GM10847 (cell line): ENCODE data around the gene TRPV6.

Source experiments
- POLR2A ChIP-seq: IDR thresholded peaks from 2 replicates; pipeline ENCODE4 v1.6.1; 2011; ENCODE audit not compliant: insufficient read length; ENCODE audit errors: extremely low read depth

TRPV6 gene

DNA sequence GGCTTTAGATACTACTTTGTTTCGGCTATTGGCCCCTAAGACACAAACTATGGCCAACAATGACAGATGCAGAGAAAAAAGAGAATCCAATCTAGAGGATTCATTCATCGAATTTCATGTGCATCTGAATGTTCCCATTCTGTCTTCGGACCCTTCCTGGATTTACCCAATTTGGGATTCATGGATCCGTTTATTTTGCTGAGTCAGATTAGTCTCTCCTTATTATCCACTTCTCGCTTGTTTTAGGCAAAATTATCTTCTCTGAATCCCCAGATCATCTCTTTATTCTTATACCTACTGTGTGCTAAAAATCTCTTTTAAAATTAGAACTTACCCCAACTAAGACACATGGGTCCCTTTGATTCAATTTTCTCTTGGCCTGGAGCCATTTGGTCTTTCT lies 6.5 kb downstream of the TRPV6 start:
- TF ChIP-seq POLR2A: no peak

DNA sequence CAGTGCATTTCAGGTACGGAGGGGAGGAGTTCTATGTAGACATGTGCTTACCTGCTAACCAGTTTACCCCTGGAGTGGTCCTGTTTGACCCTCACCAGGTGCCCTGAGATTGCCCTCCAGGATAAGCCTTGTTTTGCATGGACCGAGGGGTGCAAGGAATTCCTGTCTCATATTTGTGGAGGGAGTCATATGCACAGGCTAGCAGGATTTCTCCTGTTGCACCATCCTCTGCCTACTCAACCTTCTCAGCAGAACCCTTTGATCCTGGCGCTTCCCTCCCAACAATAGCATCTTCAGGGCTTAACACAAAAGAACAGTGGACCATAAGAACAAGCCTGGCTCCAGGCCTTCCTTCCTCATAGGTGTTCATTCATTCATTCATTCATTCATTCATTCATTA lies 7.2 kb downstream of the TRPV6 start:
- TF ChIP-seq POLR2A: no peak

- no peak for TF ChIP-seq POLR2A
Observed at GRCh38 chr7:142876991-142877910, 8.3 kb downstream of the TRPV6 start.

- no peak for TF ChIP-seq POLR2A
Observed at GRCh38 chr7:142876236-142876960, 9.1 kb downstream of the TRPV6 start.

GRCh38 chr7:142875456-142875855 lies 10.1 kb downstream of the TRPV6 start:
- TF ChIP-seq POLR2A: no peak

DNA sequence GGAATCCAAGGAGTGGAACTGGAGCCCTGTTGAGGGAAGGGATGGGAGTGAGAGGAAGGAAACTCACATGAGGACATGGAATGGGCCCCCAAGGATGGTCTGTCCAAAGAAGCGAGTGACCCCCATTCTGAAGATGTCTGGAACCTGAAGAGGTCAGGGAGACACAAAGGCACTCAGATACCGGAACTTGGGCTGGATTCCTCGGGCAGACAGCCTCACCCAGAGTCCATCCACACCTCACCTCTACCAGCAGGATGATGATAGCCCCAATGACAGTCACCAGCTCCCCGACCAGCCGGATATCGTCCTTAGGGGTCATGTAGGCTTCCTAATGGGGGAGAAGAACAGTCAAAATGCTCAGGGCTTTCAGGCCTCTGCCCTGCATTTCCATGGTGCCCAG lies 10.7 kb downstream of the TRPV6 start:
- TF ChIP-seq POLR2A: no peak

- TF ChIP-seq POLR2A: no peak
Observed at GRCh38 chr7:142874409-142874808, 11.1 kb downstream of the TRPV6 start.

- TF ChIP-seq POLR2A: no peak
Observed at GRCh38 chr7:142873871-142874270, 11.7 kb downstream of the TRPV6 start.

- TF ChIP-seq POLR2A: no peak
Observed at GRCh38 chr7:142873281-142873784, 12.2 kb downstream of the TRPV6 start.

DNA sequence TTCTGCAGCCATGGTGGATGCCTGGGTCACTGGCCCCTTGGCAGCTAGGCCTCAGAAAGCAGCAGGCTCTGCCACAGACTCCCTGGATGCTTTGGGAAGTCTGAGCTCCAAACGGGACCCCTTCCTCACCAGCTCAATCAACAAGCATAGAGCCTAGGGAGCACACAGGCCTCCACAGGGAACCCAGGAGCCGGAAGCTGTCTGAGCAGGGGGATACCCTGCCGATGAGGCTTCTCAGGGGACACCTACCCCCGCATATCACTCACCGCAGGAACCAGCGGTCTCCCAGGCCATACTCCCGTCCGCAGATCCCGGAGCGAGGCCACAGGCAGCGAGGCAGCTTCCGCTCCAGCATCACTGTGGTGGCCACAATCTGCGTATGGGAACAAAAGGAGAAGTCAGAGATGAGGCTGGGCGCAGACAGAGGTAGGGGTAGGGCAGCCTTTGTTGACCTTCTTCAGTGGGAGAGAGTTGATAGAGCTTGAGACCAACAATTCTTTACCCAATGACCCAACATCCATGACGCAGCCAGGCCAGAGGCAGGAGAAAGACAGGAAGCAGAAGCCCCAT lies 13.4 kb downstream of the TRPV6 start:
- TF ChIP-seq POLR2A: no peak

- TF ChIP-seq POLR2A: no peak
Observed at GRCh38 chr7:142871260-142872105, 14.1 kb downstream of the TRPV6 start.

DNA sequence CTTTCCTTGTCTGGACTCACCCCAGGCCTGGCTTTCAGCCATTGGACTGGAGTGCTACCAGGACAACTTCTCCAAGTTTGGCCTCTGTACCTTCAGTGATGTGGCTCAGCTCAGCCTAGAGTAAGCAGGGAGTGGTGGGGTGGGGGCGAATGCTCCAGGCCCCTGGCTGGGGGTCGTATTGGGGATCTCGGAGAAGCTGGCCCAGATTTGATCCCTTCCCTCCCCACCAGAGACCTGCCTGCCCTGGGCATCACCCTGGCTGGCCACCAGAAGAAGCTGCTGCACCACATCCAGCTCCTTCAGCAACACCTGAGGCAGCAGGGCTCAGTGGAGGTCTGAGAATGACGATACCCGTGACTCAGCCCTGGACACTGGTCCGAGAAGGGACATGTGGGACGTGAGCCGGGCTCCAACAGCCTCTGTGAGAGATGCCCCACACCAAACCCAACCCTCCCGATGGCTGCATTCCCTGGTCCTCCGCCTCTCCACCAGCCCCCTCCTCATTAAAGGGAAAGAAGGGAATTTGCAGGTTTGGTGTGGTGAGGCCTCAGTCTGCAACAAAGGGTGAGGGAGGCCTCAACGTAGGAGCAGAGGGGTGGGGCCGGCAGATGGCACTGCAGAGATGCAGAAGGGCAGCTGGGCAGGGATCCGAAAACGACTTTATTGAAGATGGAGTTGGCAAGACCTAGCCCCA lies 14.8 kb downstream of the TRPV6 start:
- TF ChIP-seq POLR2A: no peak

GRCh38 chr7:142870147-142870559 lies 15.4 kb downstream of the TRPV6 start:
- TF ChIP-seq POLR2A: no peak

DNA sequence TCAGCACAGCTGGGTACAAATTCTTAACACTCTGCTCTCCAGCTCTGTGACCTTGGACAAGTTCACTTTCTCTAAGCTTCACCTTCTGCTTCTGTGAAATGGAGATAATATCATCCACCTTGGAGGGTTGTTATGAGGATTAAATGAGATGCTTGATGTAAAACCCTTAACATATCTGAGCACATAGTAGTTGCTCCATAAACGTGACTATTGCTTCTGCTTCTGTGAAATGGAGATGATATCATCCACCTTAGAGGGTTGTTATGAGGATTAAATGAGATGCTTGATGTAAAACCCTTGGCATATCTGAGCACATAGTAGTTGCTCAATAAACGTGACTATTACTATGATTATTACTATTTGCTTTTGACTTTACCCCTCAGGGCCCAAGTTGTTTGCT lies 16.1 kb downstream of the TRPV6 start:
- no peak for TF ChIP-seq POLR2A
